ENCODE results near the gene GLP2R.
"Not testable (repeated sequence)": the region's sequence is repeated elsewhere in the genome, so short reads cannot be mapped to it uniquely, and the experiment has no call there.

Gene GLP2R

DNA sequence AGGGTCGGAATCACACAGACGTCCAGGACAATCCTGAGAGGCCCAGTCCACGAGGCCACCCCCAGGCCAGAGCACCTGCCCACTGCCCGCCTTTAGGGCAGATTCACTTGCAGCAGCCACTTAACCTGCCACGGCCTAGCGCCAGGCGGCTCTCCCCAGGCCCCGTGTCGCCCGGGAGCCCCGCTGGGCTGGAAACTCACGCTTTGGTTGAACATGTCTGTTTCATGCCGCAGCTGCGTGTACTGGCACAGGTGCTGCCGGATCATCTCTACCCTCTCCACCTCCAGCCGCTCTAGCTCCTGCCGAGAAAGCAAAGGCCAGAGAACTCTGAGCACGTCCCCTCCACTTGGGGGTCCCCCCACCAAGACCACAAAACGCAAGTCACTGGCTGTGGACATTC is 92.1 kb downstream of the GLP2R start:
- no peak for DNase-seq (ENCODE audit: low spot score)
- in situ Hi-C loops (cut with MboI; ENCODE audit: low pct_unique_long_range_greater_than_20kb, low sequenced_read_pairs, unreplicated experiment): no loop called here
- TF ChIP-seq, protein P1, sequence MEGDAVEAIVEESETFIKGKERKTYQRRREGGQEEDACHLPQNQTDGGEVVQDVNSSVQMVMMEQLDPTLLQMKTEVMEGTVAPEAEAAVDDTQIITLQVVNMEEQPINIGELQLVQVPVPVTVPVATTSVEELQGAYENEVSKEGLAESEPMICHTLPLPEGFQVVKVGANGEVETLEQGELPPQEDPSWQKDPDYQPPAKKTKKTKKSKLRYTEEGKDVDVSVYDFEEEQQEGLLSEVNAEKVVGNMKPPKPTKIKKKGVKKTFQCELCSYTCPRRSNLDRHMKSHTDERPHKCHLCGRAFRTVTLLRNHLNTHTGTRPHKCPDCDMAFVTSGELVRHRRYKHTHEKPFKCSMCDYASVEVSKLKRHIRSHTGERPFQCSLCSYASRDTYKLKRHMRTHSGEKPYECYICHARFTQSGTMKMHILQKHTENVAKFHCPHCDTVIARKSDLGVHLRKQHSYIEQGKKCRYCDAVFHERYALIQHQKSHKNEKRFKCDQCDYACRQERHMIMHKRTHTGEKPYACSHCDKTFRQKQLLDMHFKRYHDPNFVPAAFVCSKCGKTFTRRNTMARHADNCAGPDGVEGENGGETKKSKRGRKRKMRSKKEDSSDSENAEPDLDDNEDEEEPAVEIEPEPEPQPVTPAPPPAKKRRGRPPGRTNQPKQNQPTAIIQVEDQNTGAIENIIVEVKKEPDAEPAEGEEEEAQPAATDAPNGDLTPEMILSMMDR (IDR thresholded peaks at IDR 0.05; ENCODE audit: extremely low read depth, insufficient read depth, missing control alignments): no peak

- in situ Hi-C loops (cut with MboI; ENCODE audit: low pct_unique_long_range_greater_than_20kb, low sequenced_read_pairs, unreplicated experiment): no loop called here
- TF ChIP-seq, protein P1 (IDR thresholded peaks at IDR 0.05; ENCODE audit: extremely low read depth, insufficient read depth, missing control alignments): no peak
- no peak for DNase-seq (ENCODE audit: low spot score)
Observed at GRCh38 chr17:9918352-9918751, 92.6 kb downstream of the GLP2R start.

DNA sequence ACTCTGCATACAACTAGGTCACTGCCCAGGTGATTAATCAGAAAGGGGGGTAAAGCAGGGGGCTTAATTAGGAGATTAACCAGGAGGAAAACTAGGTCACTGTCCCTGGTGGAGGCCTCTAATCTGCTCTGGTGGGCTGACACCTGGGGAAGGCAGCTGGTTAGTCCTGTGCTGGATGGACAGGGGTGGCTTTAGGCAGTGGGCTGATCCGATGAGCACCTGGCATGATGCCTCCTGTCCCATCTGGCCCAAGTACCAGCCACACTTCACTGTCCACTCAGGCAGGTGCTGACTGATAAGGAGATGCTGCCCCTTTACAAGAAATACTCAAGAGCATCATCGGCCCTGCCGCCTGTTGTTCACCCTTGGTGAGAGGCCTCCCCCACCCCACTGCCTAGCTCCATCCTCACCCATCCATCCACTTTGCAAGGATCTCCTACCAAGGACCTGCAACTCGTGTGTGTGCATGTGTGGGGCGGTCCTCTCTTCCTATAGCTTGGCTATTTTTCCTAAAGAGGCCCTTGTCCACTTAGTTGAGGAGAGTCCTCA is 93.2 kb downstream of the GLP2R start:
- TF ChIP-seq, protein P1 (IDR thresholded peaks at IDR 0.05; ENCODE audit: extremely low read depth, insufficient read depth, missing control alignments): no peak
- in situ Hi-C loops (cut with MboI; ENCODE audit: low pct_unique_long_range_greater_than_20kb, low sequenced_read_pairs, unreplicated experiment): no loop called here
- DNase-seq (ENCODE audit: low spot score): no peak

DNA sequence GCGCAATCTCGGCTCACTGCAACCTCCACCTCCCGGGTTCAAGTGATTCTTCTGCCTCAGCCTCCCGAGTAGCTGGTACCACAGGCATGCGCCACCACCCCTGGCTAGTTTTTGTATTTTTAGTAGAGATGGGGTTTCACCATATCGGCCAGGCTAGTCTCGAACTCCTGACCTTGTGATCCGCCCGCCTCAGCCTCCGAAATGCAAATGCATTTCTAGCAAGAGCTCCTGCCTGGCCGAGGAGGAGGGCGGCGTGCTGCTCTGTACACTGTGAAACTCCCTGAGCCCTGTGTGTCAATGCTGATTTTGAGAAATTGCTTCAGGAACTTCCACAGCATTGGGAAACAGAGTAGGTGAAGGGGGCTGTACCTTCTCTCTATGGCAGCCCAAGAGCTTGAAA is 95.5 kb downstream of the GLP2R start:
- in situ Hi-C loops (cut with MboI; ENCODE audit: low pct_unique_long_range_greater_than_20kb, low sequenced_read_pairs, unreplicated experiment); DNase-seq (ENCODE audit: low spot score): not testable (repeated sequence)

DNA sequence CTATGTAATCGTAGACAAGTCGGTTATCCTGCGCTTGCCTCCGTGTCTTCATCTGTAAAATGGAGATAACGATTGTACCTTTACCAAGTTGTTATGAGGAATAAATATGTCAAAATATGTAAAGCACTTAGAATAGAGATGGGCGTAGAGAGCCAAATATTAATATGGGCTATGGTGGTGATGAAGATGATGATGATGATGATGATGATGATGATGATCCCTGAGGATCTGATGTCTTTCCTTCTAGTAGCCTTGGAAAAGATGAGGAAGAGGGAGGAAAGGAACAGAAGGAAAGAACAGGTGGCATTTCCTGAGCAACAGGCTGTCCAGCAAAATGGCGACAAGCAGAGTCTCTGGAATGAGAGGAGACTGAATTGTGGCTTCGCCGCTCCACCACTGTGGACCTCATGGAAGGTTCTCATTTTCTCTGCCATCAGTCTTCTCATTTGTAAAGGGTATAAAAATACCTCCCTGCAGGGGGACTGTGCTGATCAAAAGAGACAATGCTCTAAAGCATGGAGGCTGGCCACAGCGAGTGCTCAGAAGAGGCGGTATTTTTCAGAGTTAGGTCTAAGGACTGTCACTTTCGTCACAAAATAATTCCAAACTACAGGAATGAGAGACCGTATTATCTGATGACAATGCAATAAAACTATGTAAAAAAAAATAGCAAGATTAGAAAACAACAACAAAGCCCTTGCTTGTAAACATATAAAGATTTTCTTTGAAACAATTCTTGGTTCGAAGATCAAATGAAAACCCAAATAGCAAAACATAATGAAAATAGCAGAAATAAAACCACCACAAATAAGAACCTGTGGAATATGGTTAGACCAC is 96.5 kb downstream of the GLP2R start:
- DNase-seq (ENCODE audit: low spot score): no peak
- in situ Hi-C loops (cut with MboI; ENCODE audit: low pct_unique_long_range_greater_than_20kb, low sequenced_read_pairs, unreplicated experiment): no loop called here
- TF ChIP-seq, protein P1 (IDR thresholded peaks at IDR 0.05; ENCODE audit: extremely low read depth, insufficient read depth, missing control alignments): no peak

DNA sequence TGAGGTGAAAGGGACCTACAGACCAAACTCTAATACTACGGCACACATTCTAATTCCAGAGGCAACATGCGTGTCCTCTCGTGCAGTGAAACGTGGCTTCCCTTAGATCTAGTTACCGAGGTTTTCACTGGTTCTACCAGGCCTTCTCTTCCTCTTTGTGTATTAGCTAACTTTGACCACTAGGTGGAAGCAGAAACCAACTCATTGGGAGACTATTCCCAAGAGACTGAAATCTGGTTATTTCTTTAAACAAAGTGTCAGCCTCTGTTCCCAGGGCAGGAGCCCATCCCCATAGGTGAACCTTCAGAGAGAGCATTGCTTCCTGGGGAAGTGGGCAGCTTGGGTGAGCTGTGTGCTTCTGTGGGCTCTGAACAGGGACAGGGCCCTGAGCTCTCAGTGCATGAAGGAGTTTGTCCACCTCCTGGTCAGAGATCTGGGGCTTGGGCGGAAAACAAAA is 99.0 kb downstream of the GLP2R start:
- in situ Hi-C loops (cut with MboI; ENCODE audit: low pct_unique_long_range_greater_than_20kb, low sequenced_read_pairs, unreplicated experiment): no loop called here
- TF ChIP-seq, protein P1 (IDR thresholded peaks at IDR 0.05; ENCODE audit: extremely low read depth, insufficient read depth, missing control alignments): peak; percentile 78
- peak; percentile 76 for DNase-seq (ENCODE audit: low spot score)

DNA sequence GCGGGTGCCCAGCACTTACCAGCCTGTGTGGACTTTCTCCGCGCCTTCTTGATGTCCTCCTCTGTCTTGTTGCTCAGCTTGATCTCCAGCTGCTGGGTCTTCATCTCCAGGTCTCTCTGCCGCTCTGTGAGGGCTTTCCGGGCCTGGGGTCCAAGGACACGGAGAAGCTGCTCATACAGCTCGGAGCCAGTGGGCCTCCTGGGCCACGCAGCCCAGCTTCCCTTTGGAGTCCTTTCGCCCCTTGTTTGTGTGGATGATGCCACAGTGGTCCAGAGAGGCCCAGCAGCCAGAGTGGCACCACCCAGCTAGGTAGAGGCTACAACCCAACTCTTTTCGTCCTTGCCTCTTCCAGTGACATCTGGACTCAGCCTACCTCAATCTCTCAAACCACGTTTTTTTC is 99.7 kb downstream of the GLP2R start:
- TF ChIP-seq, protein P1 (IDR thresholded peaks at IDR 0.05; ENCODE audit: extremely low read depth, insufficient read depth, missing control alignments): no peak
- in situ Hi-C loops (cut with MboI; ENCODE audit: low pct_unique_long_range_greater_than_20kb, low sequenced_read_pairs, unreplicated experiment): no loop called here
- no peak for DNase-seq (ENCODE audit: low spot score)
